Transverse colon (tissue), 4 donors: ENCODE measurements around the gene RSAD2.

Experiments
- CTCF ChIP-seq, 5 experiments: fragments of 200-600 bp in 3 of 5; fragments of 450-650 bp in 2 of 5; sonication (generic) in 3 of 5; IDR thresholded peaks; 1 replicate in 2 of 5; 2 replicates in 3 of 5; pipeline ENCODE4 v1.5.1; 2016 to 2017; ENCODE audit warnings: antibody characterized with exemption in 5 of 5, inconsistent platforms in 3 of 5, mild to moderate bottlenecking in 2 of 5, moderate library complexity in 1 of 5
- EP300 ChIP-seq: sonication (generic); formaldehyde crosslinking; IDR thresholded peaks from one replicate; pipeline ENCODE4 v1.6.1; 2017; ENCODE audit warnings: antibody characterized with exemption, low read depth
- POLR2A ChIP-seq: fragments of 450-650 bp; IDR thresholded peaks from one replicate; pipeline ENCODE4 v1.6.1; 2016; ENCODE audit warnings: antibody characterized with exemption, mild to moderate bottlenecking, moderate library complexity
- POLR2AphosphoS5 ChIP-seq, 3 donors: sonication (generic); formaldehyde crosslinking; IDR thresholded peaks; one replicate each; pipeline ENCODE4 v1.6.1; 2016; ENCODE audit warnings: antibody characterized with exemption in 3 of 3

- TF ChIP-seq CTCF (IDR thresholded peaks at IDR 0.05) (no peak), POLR2A (no peak), EP300 (no peak), POLR2AphosphoS5 (IDR thresholded peaks at IDR 0.05) (no peak)
Measured at GRCh38 chr2:6913415-6914157, 36.0 kb downstream of the RSAD2 start.
